ENCODE measurements around the gene MAN2A1.
"Not testable (repeated sequence)": the region's sequence is repeated elsewhere in the genome, so short reads cannot be mapped to it uniquely, and the experiment has no call there.

The MAN2A1 gene

GRCh38 chr5:109832207-109833188 is 142.8 kb downstream of the MAN2A1 start:
- not testable (repeated sequence) for DNase-seq

- DNase-seq, result no peak
These were observed 144.2 kb downstream of the MAN2A1 start for GRCh38 chr5:109833946-109834345.

GRCh38 chr5:109836280-109836679 is 146.6 kb downstream of the MAN2A1 start:
- DNase-seq, result no peak

- no peak for DNase-seq
These were observed 147.6 kb downstream of the MAN2A1 start for GRCh38 chr5:109837231-109837861.

- no peak for DNase-seq
These were observed 148.4 kb downstream of the MAN2A1 start for GRCh38 chr5:109838157-109838556.

- DNase-seq, result no peak
These were observed 154.4 kb downstream of the MAN2A1 start for GRCh38 chr5:109844148-109844547.

GRCh38 chr5:109844695-109845094 is 155.0 kb downstream of the MAN2A1 start:
- DNase-seq, result no peak

GRCh38 chr5:109848130-109848529 is 158.4 kb downstream of the MAN2A1 start:
- no peak for DNase-seq

GRCh38 chr5:109849478-109850088 is 159.9 kb downstream of the MAN2A1 start:
- DNase-seq, result no peak

- no peak for DNase-seq
These were observed 162.8 kb downstream of the MAN2A1 start for GRCh38 chr5:109852371-109853155.

GRCh38 chr5:109853377-109853776 is 163.7 kb downstream of the MAN2A1 start:
- no peak for DNase-seq

GRCh38 chr5:109855056-109855455 is 165.3 kb downstream of the MAN2A1 start:
- no peak for DNase-seq

GRCh38 chr5:109857405-109858031 is 167.8 kb downstream of the MAN2A1 start:
- no peak for DNase-seq

GRCh38 chr5:109859537-109859936 is 169.8 kb downstream of the MAN2A1 start:
- no peak for DNase-seq

- no peak for DNase-seq
These were observed 172.6 kb downstream of the MAN2A1 start for GRCh38 chr5:109862301-109862700.

GRCh38 chr5:109863752-109864151 is 174.0 kb downstream of the MAN2A1 start:
- DNase-seq, result no peak

- DNase-seq, result no peak
These were observed 175.9 kb downstream of the MAN2A1 start for GRCh38 chr5:109865637-109866036.

GRCh38 chr5:109866051-109866450 is 176.3 kb downstream of the MAN2A1 start:
- no peak for DNase-seq

GRCh38 chr5:109868737-109869136 is 179.0 kb downstream of the MAN2A1 start:
- no peak for DNase-seq

- no peak for DNase-seq
These were observed 184.0 kb downstream of the MAN2A1 start for GRCh38 chr5:109873687-109874086.

- DNase-seq, result no peak
These were observed 184.4 kb downstream of the MAN2A1 start for GRCh38 chr5:109874108-109874507.

GRCh38 chr5:109876030-109876725 is 186.5 kb downstream of the MAN2A1 start:
- no peak for DNase-seq
